NCI-H748 treated with DMSO at 0.1 percent for 48 hours (cell line): ENCODE data around the gene HECA.

ENCODE experiments used
- DNase-seq: peaks from one replicate; lab custom pipeline; 2025; lab: John Stamatoyannopoulos, UW

The HECA gene

DNA sequence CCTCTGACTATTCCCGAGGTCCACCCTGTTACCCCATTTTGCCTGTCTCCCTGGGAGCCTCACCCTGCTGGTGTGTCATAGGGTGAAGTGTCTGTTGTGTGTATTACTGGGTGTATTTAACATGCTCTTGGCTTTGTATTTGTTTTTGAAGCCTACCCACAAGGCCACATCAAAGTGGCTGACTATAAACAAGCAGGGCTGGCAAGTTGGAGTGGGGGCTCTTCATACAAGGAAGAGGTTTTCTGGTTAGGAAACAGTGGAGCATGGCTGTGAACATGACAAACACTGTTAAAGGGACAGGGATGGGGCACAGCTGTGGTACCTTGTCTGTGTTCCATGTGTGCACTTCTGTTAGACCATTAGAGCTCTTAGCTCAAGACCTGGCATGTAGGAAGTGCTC lies 26.3 kb downstream of the HECA start:
- DNase-seq: no peak

DNA sequence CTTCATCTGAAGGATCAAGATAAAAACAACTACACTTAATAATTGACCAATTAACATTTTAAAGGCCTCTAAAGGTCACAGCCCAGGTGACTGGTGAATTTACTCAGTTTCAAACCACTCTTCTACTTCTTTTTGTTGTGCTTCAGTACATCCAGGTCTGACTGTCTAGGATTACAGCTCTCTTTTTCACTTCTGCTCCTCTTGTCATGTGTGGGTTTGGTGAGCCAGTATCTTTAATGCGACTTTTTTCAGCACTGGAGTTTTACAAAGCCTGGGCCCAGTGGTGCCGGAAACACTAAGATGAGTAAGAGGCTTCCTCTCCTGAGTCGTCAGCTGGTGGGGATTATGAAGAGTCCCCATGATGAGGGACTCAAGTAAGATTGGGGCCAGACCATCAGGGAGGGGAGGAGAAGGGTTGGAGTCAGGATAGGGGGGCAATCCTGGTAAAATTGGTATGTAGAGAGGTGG lies 27.0 kb downstream of the HECA start:
- no peak for DNase-seq

DNA sequence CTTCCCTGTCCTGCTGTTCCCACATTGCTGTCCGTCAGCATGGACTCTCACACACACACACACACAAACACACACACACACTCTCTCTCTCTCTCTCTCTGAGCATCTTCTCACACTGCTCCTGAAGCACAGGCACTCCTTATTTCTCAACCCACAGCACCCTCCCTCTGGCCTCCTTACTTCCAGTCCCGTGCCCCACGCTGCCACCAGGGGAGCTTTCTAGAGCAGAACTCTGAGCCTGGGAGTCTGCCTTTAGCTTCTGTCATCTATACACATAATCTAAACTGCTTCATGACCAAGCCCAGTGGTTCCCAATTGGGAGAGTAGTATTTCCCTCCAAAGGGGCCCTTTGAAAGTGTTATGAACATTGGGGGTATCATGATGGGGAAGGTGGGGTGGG lies 29.1 kb downstream of the HECA start:
- DNase-seq: no peak

DNA sequence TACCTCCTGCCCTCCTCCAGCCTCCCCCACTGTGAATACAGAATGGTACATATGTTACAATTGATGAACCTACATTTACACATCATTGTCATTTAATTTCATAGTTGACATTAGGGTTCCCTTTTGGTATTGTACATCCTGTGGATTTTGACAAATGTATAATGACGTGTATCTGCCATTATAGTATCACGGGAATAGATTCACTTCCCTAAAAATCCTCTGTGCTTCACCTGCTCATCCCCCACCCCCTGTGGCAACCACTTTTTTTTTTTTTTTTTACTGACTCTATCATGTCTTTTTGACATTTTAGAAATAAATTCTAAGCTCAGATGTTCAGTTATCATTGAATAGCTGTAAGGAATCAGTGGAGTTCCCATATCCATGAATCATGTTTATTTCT lies 30.4 kb downstream of the HECA start:
- no peak for DNase-seq

DNA sequence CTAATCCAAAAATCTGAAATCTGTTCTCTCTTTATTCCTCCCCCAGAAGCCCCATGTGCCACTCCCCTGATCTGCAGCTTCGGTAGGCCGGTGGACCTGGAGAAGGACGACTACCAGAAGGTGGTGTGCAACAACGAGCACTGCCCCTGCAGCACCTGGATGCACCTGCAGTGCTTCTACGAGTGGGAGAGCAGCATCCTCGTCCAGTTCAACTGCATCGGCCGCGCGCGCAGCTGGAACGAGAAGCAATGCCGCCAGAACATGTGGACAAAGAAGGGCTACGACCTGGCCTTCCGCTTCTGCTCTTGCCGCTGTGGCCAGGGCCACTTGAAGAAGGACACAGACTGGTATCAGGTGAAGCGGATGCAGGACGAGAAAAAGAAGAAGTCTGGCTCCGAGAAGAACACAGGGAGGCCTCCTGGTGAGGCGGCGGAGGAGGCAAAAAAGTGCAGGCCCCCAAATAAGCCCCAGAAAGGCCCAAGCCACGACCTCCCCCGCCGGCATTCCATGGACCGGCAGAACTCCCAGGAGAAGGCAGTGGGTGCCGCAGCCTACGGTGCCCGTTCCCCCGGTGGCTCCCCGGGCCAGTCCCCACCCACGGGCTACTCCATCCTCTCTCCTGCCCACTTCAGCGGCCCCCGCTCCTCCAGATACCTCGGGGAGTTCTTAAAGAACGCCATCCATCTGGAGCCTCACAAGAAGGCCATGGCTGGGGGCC lies 31.5 kb downstream of the HECA start:
- DNase-seq: no peak

DNA sequence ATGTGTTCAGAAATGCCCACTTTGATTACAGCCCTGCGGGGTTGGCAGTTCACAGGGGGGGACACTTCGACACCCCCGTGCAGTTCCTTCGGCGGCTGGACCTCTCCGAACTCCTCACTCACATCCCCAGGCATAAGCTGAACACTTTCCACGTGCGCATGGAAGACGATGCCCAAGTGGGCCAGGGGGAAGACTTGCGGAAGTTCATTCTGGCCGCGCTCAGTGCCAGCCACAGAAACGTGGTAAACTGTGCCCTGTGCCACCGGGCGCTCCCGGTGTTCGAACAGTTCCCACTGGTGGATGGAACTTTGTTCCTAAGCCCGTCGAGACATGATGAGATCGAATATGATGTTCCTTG lies 32.1 kb downstream of the HECA start:
- no peak for DNase-seq

DNA sequence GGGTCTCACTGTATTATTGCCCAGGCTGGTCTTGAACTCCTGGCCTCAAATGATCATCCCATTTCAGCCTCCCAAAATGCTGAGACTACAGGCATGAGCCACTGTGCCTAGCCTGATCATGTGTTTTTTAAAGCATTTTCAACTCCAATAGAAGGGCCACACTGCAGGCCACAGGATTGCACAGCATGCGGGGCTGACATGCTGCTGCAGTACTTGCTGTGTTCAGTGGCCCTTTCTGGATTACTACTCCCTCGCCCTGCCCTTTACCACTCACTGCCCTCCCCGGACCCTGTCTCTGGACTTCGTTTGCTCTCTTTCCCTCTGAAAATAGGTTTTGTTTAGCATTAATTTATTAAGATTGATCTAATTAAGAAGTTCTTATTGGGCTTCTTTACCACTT lies 37.3 kb downstream of the HECA start:
- no peak for DNase-seq

DNA sequence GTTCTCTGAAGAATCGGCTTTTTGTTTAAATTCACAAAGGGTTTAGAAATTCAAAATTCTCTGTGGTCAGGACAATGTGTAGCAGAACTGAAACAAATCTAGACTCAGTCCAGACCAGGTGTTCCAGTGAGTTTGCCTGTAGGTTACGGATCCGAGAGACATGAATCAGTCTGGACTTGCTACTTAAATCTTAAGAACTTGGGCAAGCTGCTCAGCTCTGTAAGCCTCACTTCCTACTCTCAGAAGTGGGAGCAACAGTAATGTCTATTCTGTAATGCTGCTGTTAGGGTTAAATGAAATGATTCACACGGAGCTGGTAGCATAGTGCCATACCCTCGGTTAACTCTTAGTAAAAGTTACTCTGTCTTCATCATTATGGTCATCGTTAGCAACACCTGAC lies 37.7 kb downstream of the HECA start:
- DNase-seq: no peak

DNA sequence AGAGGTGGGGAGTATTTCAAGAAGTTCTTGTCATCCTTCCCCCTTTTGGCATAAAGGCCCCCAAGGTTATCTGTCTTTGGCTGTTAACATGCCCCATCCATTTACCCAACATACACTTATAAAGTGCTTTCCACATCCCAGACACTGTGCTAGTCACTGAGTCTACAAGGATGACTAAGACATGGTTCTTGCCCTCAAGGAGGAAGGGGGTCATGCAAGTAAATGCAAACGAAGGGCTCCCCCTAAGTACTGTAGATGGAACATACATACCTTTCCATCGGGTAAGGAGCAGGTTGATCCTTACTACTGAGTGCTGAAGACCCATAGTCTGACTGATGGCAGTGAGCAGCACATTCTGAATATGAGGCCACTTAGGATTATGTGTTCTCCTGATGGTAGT lies 38.3 kb downstream of the HECA start:
- DNase-seq: no peak

DNA sequence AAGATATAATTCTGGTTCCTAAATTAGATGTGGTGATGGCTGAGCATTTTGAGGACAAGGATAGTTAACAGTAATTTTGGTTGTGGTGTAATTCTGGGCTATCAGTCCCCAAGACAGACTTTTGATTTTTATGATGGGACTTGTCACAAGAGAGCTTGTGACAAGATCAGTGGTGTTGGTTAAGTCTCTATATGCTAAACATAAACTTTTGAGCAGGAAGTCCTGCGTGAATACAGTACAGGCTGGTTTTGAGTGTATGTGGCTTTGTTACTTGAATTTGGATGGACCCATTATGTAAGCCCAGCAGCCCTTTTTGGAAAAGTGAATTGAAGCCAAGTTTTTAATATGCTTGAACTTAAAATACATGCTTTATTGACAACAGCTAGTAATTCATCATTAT lies 38.9 kb downstream of the HECA start:
- DNase-seq: no peak

DNA sequence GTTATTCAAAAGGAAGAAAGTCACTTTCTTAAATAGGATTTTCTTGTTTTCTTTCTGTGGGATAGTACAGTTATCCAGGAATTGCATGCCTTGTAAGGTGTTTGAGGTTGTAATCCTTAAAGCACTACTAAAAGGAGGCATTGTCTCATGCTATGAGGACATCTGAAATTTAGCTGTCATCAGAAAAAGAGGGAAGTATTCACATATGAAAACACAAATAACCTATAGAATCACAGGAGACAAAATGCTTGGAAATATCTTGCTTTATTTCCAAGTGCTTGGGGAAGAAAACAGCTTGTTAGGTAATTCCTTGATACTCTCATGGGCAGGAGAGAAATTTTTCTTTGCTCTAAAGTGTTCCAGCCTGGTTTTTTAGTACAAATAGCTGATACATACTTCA lies 40.1 kb downstream of the HECA start:
- DNase-seq: no peak

DNA sequence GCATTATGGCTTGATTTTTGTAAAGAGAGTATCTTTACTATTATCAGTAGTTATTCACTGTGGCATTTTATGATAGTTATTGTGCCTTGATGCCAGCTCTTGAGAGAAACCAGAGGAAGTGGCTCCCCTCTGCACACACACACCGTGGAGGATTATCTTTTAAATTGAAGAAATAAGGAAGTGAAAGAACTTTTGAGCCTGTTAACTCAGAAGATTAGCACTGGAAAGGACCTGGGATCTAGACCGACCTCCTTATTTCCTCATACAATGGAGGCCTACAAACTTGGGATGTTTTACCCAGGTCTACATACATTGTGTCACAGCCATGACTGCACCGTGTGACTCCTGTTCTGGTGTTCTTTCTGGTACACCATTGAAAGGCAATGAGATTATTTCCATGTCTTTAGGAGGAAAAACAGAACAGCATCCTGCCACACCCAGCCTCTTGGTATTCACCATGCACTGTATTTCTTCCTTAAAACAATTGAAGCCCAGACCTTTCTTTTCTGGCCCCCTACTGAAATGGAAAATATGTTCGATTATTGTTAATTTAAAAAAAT lies 40.6 kb downstream of the HECA start:
- no peak for DNase-seq

DNA sequence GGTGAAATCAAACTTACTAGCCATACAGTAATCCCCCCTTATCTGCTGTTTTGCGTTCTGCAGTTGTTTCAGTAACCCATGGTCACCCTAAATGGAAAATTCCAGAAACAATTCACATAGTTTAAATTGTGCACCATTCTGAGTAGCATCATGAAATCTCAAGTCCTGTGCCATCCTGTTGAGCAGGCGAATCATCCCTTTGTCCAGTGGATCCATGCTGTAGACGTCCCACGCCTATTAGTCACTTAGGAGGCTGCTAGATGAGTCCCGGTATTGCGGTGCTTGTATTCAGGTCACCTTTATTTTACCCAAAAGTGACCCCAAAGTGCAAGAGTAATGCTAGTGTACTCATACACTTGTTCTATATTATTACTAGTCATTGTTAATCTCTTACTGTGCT lies 46.4 kb downstream of the HECA start:
- DNase-seq: no peak

DNA sequence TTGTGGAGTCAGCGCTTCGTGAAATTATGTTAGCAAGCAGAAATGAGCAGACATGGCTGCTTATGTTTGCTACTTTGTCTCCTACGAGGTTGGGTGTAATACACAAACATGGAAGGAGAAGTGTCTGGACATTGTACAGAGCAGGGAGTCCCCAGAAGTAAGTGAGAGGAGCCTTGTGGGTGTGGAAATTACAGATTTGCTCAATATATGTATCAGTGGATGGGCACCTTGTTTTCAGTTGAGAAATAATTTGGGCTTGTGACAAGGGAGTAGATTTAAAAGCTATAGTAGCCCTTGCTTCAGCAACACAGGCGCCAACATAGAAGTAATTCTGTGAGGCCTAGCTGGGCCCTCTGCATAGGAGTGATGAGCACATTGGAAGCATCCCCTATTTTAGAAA lies 49.2 kb downstream of the HECA start:
- no peak for DNase-seq

DNA sequence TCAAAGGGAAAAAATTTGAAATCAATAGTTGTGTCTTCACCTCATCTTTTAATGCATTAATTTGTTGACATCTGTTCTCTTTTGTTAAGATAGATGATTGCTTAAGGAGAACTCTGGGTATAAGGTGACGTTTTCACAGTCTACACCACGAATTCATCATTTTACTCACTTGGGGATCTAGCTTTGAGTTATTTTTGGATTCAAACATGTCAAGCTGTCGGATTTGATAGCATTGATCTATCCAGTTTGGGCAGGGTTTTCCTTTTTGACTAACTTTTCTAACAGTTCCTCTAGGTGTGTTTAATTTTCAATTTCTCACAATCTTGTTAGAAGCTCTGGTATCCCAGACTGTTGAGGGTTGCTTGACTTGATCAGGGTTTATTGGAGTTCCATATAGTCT lies 49.6 kb downstream of the HECA start:
- no peak for DNase-seq

DNA sequence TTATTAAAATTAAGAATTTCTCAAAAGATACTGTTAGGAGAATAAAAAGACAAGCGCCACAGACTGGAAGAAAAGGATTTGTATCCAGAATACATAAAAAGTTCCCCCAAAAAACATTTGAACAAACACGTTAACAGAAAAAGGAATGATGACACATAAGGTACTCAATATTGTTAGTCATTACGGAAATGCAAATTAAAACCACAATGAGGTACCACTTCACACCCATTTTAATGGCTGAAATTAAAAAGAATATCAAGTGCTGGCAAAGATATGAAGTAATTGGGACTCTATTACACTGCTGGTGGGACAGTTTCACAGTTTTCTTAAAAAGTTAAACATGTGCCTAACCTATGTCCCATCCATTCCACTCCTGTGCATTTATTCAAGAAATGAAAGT lies 51.4 kb downstream of the HECA start:
- no peak for DNase-seq

DNA sequence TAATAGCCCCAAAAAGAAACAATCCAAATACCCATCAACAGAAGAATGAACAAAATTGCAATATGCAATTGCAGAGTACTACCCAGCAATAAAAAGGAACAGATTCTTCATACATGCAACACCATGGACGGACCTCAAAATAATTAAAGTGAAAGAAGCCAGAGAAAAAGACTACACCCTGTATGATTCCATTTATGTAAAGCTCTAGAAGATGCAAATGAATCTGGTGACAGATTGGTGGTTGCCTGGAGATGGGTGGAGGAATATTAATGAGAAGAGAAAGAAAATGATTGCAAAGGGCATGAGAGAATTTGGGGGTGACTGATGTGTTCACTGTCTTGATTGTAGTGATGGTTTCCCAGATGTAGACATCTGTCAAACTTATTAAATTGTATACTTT lies 51.8 kb downstream of the HECA start:
- no peak for DNase-seq

DNA sequence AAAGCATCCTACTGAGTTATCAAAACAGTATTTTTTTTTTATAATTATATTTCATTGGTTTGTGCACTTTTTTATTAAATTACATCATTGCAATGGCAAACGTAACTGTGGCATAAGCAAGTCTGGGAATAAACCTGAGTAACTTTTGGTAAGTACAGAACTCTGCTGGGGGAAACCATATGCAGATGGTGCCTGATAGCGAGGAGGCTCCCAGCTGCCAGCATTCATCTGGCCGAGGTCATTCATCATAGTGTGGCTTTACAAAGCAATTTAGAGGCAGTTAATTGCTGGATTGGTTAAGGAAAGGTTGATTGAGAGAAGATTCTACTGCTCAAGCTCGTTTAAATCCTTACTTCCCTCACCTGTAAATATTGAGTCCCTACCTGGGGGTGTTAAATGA lies 52.6 kb downstream of the HECA start:
- DNase-seq: no peak

DNA sequence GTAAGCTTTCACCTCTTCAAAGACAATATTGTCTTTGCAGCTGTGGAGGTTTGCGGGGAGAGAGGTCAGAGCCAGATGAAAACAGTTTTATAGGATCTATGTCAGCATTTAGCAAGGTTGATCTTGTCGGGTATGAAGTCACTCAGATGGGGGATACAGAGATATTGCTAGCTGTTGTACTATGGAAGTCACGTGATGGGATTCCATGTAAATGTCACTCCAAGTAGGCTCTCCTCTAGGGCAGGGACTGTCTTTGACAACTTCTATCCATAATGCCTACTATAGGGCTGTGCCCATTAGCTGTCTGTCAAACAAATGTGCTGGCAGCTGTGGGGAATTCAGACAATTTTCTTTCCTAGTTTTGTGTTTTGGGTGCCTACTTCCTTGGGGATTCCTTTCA lies 54.8 kb downstream of the HECA start:
- DNase-seq: no peak

DNA sequence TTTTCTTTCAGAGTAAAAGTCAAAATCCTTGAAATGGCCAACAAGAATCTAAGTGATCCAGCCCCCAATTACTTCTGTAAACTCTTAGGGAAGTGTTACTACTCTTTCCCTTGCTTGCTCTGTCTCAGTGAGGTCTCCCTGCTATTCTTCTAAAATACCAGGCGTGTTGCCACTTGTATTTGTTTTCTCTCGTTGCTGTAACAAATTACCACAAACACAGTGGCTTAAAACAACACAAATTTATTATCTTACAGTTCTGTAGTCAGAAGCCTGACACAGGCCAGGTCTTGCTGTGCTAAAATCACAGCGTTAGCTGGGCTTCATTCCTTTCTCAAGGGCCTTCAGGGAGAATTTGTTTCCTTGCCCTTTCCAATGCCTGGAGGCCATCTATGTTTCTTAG lies 59.9 kb downstream of the HECA start:
- DNase-seq: no peak

DNA sequence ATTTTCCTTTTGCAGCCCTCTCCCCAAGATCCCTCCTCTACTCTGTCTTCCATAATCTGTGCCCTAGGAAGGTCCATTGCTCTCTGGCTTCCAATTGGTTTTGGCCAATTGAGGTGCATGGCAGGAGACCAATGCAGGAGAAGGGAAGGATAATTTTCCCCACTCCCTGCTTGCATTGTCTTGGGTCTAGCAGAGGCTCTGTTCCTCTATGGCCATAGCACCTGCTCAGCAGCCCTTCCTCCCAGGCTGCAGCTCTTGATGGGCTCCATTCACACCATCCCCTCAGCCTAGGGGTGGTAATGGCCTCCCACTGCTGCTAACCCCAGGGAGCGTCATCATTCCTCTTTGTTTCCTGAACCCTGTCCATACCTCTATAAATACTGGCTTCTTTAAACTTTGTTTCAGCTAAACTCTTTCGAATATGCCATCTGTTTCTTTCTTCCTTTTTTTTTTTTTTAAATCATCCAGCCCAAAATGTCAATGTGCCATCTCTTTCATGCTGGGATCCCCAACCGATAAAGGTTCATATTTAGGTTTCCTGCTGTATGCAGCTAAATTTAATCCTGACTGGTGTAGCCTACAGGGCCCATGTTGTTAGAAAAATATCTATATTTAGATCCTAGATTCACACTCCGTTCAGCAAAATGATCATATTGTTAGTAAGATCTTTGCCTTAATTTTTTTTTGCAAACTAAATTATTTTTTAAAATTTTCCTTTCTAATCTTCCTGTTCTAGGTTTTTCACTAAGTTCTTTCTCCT lies 63.8 kb downstream of the HECA start:
- no peak for DNase-seq

DNA sequence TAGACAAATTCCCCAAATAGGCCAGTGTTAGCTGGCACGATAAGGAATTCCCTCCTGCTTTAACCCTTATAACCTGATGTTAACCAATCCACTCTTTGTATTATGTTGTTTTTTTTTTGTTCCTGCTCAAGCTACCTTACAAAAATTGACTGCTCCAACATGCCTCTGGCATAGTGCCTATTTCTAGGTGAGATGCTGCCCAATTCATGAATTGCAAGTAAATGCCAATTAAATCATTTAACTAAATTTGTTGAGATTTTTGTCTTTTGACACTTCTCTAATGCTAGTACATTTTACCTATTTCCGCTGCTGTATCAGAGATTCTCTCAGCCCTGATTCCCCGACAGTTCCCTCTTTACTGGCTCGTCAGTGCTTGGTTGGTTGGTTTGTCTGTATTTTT lies 66.5 kb downstream of the HECA start:
- DNase-seq: no peak

DNA sequence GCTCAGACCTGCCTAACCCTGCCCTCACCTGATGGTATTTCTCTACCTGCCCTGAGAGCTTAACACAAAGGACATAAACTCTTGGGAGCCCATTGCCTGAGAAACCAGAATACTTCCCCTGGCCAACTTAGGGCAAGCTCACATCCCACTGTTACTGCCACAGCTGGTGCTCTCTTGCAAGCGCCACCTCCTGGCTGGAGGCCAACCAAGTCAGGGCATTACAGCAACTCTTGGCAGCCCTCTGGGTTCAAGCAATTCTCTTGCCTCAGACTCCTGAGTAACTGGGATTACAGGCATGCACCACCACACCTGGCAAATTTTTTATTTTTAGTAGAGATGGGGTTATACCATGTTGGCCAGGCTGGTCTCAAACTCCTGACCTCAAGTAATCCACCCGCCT lies 70.1 kb downstream of the HECA start:
- no peak for DNase-seq

DNA sequence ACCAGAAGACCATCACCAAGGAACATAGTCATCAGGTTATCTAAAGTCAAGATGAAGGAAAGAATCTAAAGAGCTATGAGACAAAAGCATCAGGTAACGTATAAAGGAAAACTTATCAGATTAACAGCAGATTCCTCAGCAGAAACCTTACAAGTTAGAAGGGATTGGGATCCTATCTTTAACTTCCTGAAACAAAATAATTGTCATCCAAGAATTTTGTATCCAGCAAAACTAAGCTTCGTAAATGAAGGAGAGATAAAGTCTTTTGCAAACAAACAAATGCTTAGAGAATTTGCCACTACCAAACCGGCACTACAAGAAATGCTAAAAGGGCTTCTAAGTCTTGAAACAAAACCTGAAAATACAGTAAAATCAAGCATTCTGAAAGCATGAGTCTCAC lies 71.0 kb downstream of the HECA start:
- DNase-seq: no peak
